Body of pancreas (tissue), 4 donors: ENCODE data around the gene C9orf78.

Experiments used
- POLR2A ChIP-seq, 3 donors: fragments of 450-650 bp; IDR thresholded peaks; one replicate each; pipeline ENCODE4 v1.6.1; 2016; ENCODE audit warnings: antibody characterized with exemption in 3 of 3, mild to moderate bottlenecking in 2 of 3
- TF ChIP-seq, protein P1 (sequence below), 7 experiments: fragments of 450-650 bp in 4 of 7; fragments of 200-600 bp in 3 of 7; sonication (generic) in 3 of 7; IDR thresholded peaks; one replicate each; pipeline ENCODE4 v1.5.1; 2016 to 2019; ENCODE audit warnings: antibody characterized with exemption in 7 of 7

DNA sequence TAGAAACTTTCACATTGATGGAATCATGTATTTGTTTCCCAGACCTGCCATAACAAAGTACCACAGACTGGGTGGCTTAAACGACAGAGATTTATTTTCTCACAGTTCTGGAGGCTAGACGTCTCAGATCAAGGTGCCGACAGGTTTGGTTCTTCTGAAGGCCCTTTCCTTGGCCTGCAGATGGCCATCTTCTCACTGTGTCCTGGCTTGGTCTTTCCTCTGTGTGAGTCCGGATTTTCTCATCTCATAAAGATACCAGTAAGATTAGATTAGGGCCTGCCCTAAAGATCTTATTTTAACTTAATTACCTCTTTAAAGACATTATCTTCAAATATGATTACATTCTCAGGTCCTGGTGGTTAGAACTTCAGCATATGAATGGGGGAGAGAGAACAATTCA lies 6.0 kb upstream of the C9orf78 start:
- TF ChIP-seq, protein P1, sequence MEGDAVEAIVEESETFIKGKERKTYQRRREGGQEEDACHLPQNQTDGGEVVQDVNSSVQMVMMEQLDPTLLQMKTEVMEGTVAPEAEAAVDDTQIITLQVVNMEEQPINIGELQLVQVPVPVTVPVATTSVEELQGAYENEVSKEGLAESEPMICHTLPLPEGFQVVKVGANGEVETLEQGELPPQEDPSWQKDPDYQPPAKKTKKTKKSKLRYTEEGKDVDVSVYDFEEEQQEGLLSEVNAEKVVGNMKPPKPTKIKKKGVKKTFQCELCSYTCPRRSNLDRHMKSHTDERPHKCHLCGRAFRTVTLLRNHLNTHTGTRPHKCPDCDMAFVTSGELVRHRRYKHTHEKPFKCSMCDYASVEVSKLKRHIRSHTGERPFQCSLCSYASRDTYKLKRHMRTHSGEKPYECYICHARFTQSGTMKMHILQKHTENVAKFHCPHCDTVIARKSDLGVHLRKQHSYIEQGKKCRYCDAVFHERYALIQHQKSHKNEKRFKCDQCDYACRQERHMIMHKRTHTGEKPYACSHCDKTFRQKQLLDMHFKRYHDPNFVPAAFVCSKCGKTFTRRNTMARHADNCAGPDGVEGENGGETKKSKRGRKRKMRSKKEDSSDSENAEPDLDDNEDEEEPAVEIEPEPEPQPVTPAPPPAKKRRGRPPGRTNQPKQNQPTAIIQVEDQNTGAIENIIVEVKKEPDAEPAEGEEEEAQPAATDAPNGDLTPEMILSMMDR (IDR thresholded peaks at IDR 0.05) = peak in 1 of 7 experiments; percentile 5
- TF ChIP-seq POLR2A (IDR thresholded peaks at IDR 0.05) = no peak
